MM.1S (cell line): Measurements from ENCODE around the gene HERPUD2.

Source experiments
- DNase-seq: peaks from one replicate; pipeline ENCODE4 v3.0.0-alpha.2; 2015
- H2AFZ ChIP-seq: fragments of 300-600 bp; sonication (generic); 2 replicates; pipeline ENCODE4 v1.6.0; 2016; ENCODE audit warnings: antibody characterized with exemption, low read length
- H3F3A ChIP-seq: fragments of 300-600 bp; sonication (generic); 2 replicates; pipeline ENCODE4 v1.6.1; 2016; ENCODE audit warnings: mild to moderate bottlenecking, antibody characterized with exemption, low read length, moderate library complexity, mixed read lengths; ENCODE audit not compliant: insufficient read depth
- H3K27ac ChIP-seq: fragments of 300-600 bp; sonication (generic); 2 replicates; pipeline ENCODE4 v1.5.1; 2016; ENCODE audit warnings: mild to moderate bottlenecking, low read length
- H3K27me3 ChIP-seq: fragments of 300-600 bp; sonication (generic); replicated peaks from 2 replicates; pipeline ENCODE4 v1.6.0; 2016; ENCODE audit warnings: low read length; ENCODE audit not compliant: insufficient read depth
- H3K36me3 ChIP-seq: fragments of 300-600 bp; sonication (generic); replicated peaks from 2 replicates; pipeline ENCODE4 v1.6.1; 2016; ENCODE audit warnings: mild to moderate bottlenecking, low read length, mixed read lengths; ENCODE audit not compliant: insufficient read depth
- H3K4me1 ChIP-seq: fragments of 300-600 bp; sonication (generic); 2 replicates; pipeline ENCODE4 v1.6.1; 2016; ENCODE audit warnings: low read length, mixed read lengths
- H3K4me2 ChIP-seq: fragments of 300-600 bp; sonication (generic); 2 replicates; pipeline ENCODE4 v1.6.0; 2016; ENCODE audit warnings: low read depth, low read length
- H3K4me3 ChIP-seq: fragments of 300-600 bp; sonication (generic); 2 replicates; pipeline ENCODE4 v1.5.1; 2016; ENCODE audit warnings: low read length, mixed read lengths
- H3K79me2 ChIP-seq: fragments of 300-600 bp; sonication (generic); 2 replicates; pipeline ENCODE4 v1.6.1; 2016; ENCODE audit warnings: mixed run types, low read length, mixed read lengths
- H3K9ac ChIP-seq: fragments of 300-600 bp; sonication (generic); 2 replicates; pipeline ENCODE4 v1.6.1; 2016; ENCODE audit warnings: low read length, mixed read lengths
- H3K9me2 ChIP-seq: fragments of 300-600 bp; sonication (generic); replicated peaks from 2 replicates; pipeline ENCODE4 v1.6.1; 2016; ENCODE audit warnings: mild to moderate bottlenecking, low read length, mixed read lengths; ENCODE audit not compliant: insufficient read depth
- H3K9me3 ChIP-seq: fragments of 300-600 bp; sonication (generic); replicated peaks from 2 replicates; pipeline ENCODE4 v1.6.1; 2016; ENCODE audit warnings: mild to moderate bottlenecking, low read length, mixed read lengths; ENCODE audit not compliant: insufficient read depth
- H4K20me1 ChIP-seq: fragments of 300-600 bp; sonication (generic); 2 replicates; pipeline ENCODE4 v1.6.1; 2016; ENCODE audit warnings: mild to moderate bottlenecking, low read length, moderate library complexity, mixed read lengths; ENCODE audit not compliant: insufficient read depth
- CTCF ChIP-seq: fragments of 300-600 bp; sonication (generic); IDR thresholded peaks from 2 replicates; pipeline ENCODE4 v1.5.1; 2016; ENCODE audit warnings: antibody characterized with exemption, low read length, mixed read lengths
- EZH2 ChIP-seq: fragments of 300-600 bp; sonication (generic); optimal IDR thresholded peaks from 2 replicates; pipeline ENCODE3; 2017; ENCODE audit warnings: low read depth, mild to moderate bottlenecking, antibody characterized with exemption, low read length, mixed read lengths
- EZH2phosphoT487 ChIP-seq: fragments of 300-600 bp; sonication (generic); IDR thresholded peaks from 2 replicates; pipeline ENCODE4 v1.6.1; 2018; ENCODE audit warnings: antibody characterized with exemption, low read length

The HERPUD2 gene

GRCh38 chr7:35735396-35735795 is 40.5 kb upstream of the HERPUD2 start:
- Histone ChIP-seq H3K27me3 (no peaks in the 10 kb centered on the region), H3K4me2 (no peak overlapping the region), H3K27ac (no peak overlapping the region), H3K36me3 (no peaks in the 10 kb centered on the region), H3K4me3 (no peak overlapping the region), H3K9ac (no peak overlapping the region), H4K20me1 (no peaks in the 10 kb centered on the region), H3F3A (0 out of 2 replicates have a peak, but pooled peaks cover 6% of the 10 kb centered on the region), H3K4me1 (peaks cover 6% of the 10 kb centered on the region; the same call in 1 of the 2 replicates), H3K9me3 (no peaks in the 10 kb centered on the region), H2AFZ (no peak overlapping the region), H3K9me2 (no peaks in the 10 kb centered on the region), H3K79me2 (no peaks in the 10 kb centered on the region)
- DNase-seq: no peak
- TF ChIP-seq EZH2phosphoT487: no peak
- TF ChIP-seq CTCF: no peak
- no peak for TF ChIP-seq EZH2

- Histone ChIP-seq H3K27me3 (no peaks in the 10 kb centered on the region), H3K27ac (no peak overlapping the region), H3K4me2 (no peak overlapping the region), H2AFZ (no peak overlapping the region), H3K9me2 (no peaks in the 10 kb centered on the region), H4K20me1 (no peaks in the 10 kb centered on the region), H3K79me2 (no peaks in the 10 kb centered on the region), H3K9me3 (no peaks in the 10 kb centered on the region), H3K4me3 (no peak overlapping the region), H3F3A (peaks cover 19% of the 10 kb centered on the region), H3K9ac (no peak overlapping the region), H3K4me1 (peaks cover 18% of the 10 kb centered on the region), H3K36me3 (no peaks in the 10 kb centered on the region)
- no peak for TF ChIP-seq EZH2phosphoT487
- TF ChIP-seq EZH2: no peak
- no peak for TF ChIP-seq CTCF
- no peak for DNase-seq
Measured at GRCh38 chr7:35734001-35734483, 39.1 kb upstream of the HERPUD2 start.

- TF ChIP-seq CTCF: no peak
- TF ChIP-seq EZH2: no peak
- TF ChIP-seq EZH2phosphoT487: no peak
- no peak for DNase-seq
- Histone ChIP-seq H3K9me2 (no peaks in the 10 kb centered on the region), H3K27me3 (no peaks in the 10 kb centered on the region), H3K4me2 (no peak overlapping the region), H3K9ac (no peak overlapping the region), H2AFZ (no peak overlapping the region), H3K27ac (no peak overlapping the region; the same call in 1 of the 2 replicates), H3K4me1 (peaks cover 43% of the 10 kb centered on the region), H3K36me3 (no peaks in the 10 kb centered on the region), H3K79me2 (no peaks in the 10 kb centered on the region), H4K20me1 (no peaks in the 10 kb centered on the region), H3K9me3 (no peaks in the 10 kb centered on the region), H3K4me3 (no peak overlapping the region), H3F3A (peaks cover 26% of the 10 kb centered on the region)
Measured at GRCh38 chr7:35731349-35731748, 36.4 kb upstream of the HERPUD2 start.
